Ishikawa (cell line): ENCODE results near the gene DCUN1D1.

Experiments used
- CEBPB ChIP-seq: IDR thresholded peaks from 2 replicates; pipeline ENCODE4 v1.6.1; 2012
- CREB1 ChIP-seq: IDR thresholded peaks from 2 replicates; pipeline ENCODE4 v1.6.1; 2012; ENCODE audit warnings: low read depth
- EGR1 ChIP-seq: IDR thresholded peaks from 2 replicates; pipeline ENCODE4 v1.6.1; 2012
- EP300 ChIP-seq: IDR thresholded peaks from 2 replicates; pipeline ENCODE4 v1.6.1; 2012; ENCODE audit warnings: borderline replicate concordance
- FOXM1 ChIP-seq: IDR thresholded peaks from 2 replicates; pipeline ENCODE4 v1.6.1; 2012; ENCODE audit warnings: low read depth, borderline replicate concordance
- MAX ChIP-seq: IDR thresholded peaks from 2 replicates; pipeline ENCODE4 v1.6.1; 2012
- NFIC ChIP-seq: IDR thresholded peaks from 2 replicates; pipeline ENCODE4 v1.6.1; 2012
- RAD21 ChIP-seq: IDR thresholded peaks from 2 replicates; pipeline ENCODE4 v1.6.1; 2012; ENCODE audit warnings: low read depth
- REST ChIP-seq: IDR thresholded peaks from 2 replicates; pipeline ENCODE4 v1.6.1; 2012; ENCODE audit warnings: low read depth, mild to moderate bottlenecking
- TAF1 ChIP-seq: IDR thresholded peaks from 2 replicates; pipeline ENCODE4 v1.6.1; 2012; ENCODE audit warnings: low read depth, mild to moderate bottlenecking
- TCF12 ChIP-seq: IDR thresholded peaks from 2 replicates; pipeline ENCODE4 v1.6.1; 2012; ENCODE audit warnings: low read depth
- TEAD4 ChIP-seq: IDR thresholded peaks from 2 replicates; pipeline ENCODE4 v1.6.1; 2012
- YY1 ChIP-seq: IDR thresholded peaks from 2 replicates; pipeline ENCODE4 v1.6.1; 2012; ENCODE audit warnings: low read depth
- ZBTB7A ChIP-seq: IDR thresholded peaks from 2 replicates; pipeline ENCODE4 v1.6.1; 2012; ENCODE audit warnings: low read depth
- TF ChIP-seq, protein P1 (sequence below): IDR thresholded peaks from 2 replicates; pipeline ENCODE4 v1.6.1; 2012

DCUN1D1 gene

GRCh38 chr3:182914341-182914740 lies 66.0 kb downstream of the DCUN1D1 start:
- TF ChIP-seq CEBPB (no peak), TCF12 (no peak), YY1 (no peak), REST (no peak), EP300 (no peak), CREB1 (no peak), FOXM1 (no peak), MAX (no peak), EGR1 (no peak)
- TF ChIP-seq, protein P1, sequence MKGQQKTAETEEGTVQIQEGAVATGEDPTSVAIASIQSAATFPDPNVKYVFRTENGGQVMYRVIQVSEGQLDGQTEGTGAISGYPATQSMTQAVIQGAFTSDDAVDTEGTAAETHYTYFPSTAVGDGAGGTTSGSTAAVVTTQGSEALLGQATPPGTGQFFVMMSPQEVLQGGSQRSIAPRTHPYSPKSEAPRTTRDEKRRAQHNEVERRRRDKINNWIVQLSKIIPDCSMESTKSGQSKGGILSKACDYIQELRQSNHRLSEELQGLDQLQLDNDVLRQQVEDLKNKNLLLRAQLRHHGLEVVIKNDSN: no peak

DNA sequence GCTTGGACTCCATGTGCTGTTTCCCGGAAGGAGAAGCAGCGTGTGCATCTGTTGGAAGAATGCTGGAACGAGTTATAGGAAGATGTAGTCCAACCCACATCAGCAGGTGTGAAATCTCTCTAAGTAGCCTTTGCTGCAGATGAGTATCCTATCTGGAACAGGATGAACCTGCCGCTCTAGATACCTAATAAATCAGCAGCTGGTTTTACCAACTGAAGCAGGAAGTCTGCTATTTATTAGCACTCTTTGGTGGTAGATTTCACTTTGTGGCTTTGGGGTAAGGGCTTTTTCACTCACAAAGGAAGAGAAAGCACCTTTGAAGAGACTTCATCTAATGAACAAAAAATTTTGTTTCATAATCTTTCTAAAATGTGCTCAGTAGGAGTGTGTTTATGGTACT lies 66.4 kb downstream of the DCUN1D1 start:
- no peak for TF ChIP-seq YY1
- TF ChIP-seq TCF12: no peak
- TF ChIP-seq FOXM1: no peak
- no peak for TF ChIP-seq REST
- TF ChIP-seq RAD21: no peak
- TF ChIP-seq TAF1: no peak
- TF ChIP-seq CREB1: no peak

DNA sequence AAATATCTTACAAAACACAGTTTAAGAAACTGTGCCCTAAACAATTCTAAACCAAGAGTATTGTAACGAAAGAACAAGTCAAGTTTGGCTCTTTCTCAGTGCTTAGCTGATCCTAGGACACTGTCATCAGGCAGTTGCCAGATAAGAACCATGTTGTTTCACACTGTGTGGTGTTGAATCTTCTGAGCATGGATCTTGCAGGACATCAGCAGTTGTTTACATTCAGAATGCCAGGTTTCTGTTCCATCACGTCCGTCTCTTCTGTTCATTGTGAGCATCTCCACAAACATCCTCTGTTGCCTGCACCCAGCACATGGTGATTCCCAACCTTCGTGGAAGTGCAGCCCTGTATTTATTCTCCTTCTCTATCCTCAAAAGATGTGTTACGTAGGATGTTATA lies 67.9 kb downstream of the DCUN1D1 start:
- no peak for TF ChIP-seq FOXM1
- no peak for TF ChIP-seq CEBPB
- TF ChIP-seq EP300: no peak
- no peak for TF ChIP-seq TAF1
- TF ChIP-seq NFIC: no peak
- TF ChIP-seq, protein P1: no peak
- no peak for TF ChIP-seq YY1
- no peak for TF ChIP-seq TEAD4
- TF ChIP-seq EGR1: no peak
- TF ChIP-seq RAD21: no peak
- TF ChIP-seq CREB1: no peak
- no peak for TF ChIP-seq ZBTB7A
- no peak for TF ChIP-seq MAX
- no peak for TF ChIP-seq TCF12
- no peak for TF ChIP-seq REST

DNA sequence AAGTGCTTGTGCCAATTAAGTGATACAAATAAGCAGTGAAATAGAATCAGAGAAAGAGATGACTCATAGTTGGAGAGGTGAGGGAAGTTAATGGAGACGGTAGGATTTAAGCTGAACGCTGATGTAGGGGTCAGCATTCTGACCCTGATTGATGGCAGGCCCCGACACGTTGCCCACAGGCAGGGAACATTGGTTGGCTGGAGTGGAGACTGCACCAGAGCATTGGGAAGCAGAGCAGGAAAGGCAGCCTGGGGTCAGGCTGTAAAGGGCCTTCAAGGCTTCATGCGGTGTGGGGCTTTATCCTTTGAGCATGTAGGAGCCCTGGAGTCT lies 68.6 kb downstream of the DCUN1D1 start:
- no peak for TF ChIP-seq CREB1
- TF ChIP-seq, protein P1: no peak
- TF ChIP-seq EP300: no peak
- no peak for TF ChIP-seq RAD21
- no peak for TF ChIP-seq REST
- no peak for TF ChIP-seq MAX
- no peak for TF ChIP-seq ZBTB7A
- no peak for TF ChIP-seq FOXM1
- no peak for TF ChIP-seq EGR1
- no peak for TF ChIP-seq TEAD4
- no peak for TF ChIP-seq NFIC
